Measurements from ENCODE around the gene NSFL1C. TPM values are rescaled to one million over a fixed set of nuclear protein-coding genes. Genes with fewer than 3 reads are reported as not detected.

The NSFL1C gene
- total and polyA plus RNA-seq, 2 of the 4 experiments (the other 2 are of a cell fraction), result 33.0 to 40.3 TPM

- Histone ChIP-seq H4K5ac (ENCODE audit: low read depth, low read length) (no peak overlapping the region), H2AFZ (replicated peaks; ENCODE audit: low read length, poor library complexity) (no peak overlapping the region), H3K18ac (ENCODE audit: low read depth, low read length) (no peak overlapping the region), H3K4me3 (ENCODE audit: insufficient read depth, low read depth, low read length) (no peak overlapping the region), H2BK15ac (ENCODE audit: low read depth, low read length) (no peak overlapping the region), H3K4me2 (ENCODE audit: low read depth, low read length) (no peak overlapping the region), H3K4ac (ENCODE audit: low read depth, low read length) (no peak overlapping the region), H3K14ac (replicated peaks; ENCODE audit: low read depth, low read length) (no peak overlapping the region), H3K4me1 (ENCODE audit: control insufficient read depth, insufficient read depth, low read length) (no peaks in the 10 kb centered on the region), H3K36me3 (ENCODE audit: control insufficient read depth, insufficient read depth, low read length) (no peaks in the 10 kb centered on the region), H3K9ac (ENCODE audit: low read depth, low read length) (no peak overlapping the region), H3K9me1 (ENCODE audit: insufficient read depth, low read length) (no peaks in the 10 kb centered on the region), H4K91ac (ENCODE audit: insufficient read depth, low read depth, low read length) (no peak overlapping the region), H3K27me3 (ENCODE audit: control insufficient read depth, insufficient read depth, low read length) (peaks cover 11% of the 10 kb centered on the region), H2BK120ac (ENCODE audit: low read depth, low read length) (no peak overlapping the region), H3K9me3 (ENCODE audit: control insufficient read depth, insufficient read depth, low read length) (no peaks in the 10 kb centered on the region), H2AK5ac (ENCODE audit: low read depth, low read length) (no peak overlapping the region), H3K27ac (ENCODE audit: insufficient read depth, low read length) (no peak overlapping the region), H2AK9ac (replicated peaks; ENCODE audit: low read depth, low read length, poor library complexity) (no peak overlapping the region), H3K56ac (ENCODE audit: extremely low read depth, insufficient read depth, low read length) (no peak overlapping the region), H4K8ac (ENCODE audit: low read depth in 2 of 2, low read length in 2 of 2) (no peak overlapping the region), H3K23ac (ENCODE audit: low read depth, low read length) (no peak overlapping the region), H3K79me1 (ENCODE audit: low read depth in 1 of 2, low read length in 2 of 2) (no peaks in the 10 kb centered on the region), H2BK20ac (ENCODE audit: low read depth, low read length) (no peak overlapping the region), H2BK5ac (ENCODE audit: low read depth, low read length, poor library complexity, severe bottlenecking) (no peak overlapping the region), H4K20me1 (ENCODE audit: insufficient read depth, low read length) (no peaks in the 10 kb centered on the region)
- ChIA-PET POLR2A (ENCODE audit: unreplicated experiment) (no interaction called here), CTCF (interaction anchor here (0.6 to 0.9 kb wide), 3 partner anchors 292 to 388 kb away, joined by 3 read pairs; no protein-coding TSS in a partner anchor)
- intact Hi-C loops (cut with micrococcal nuclease), result loop anchor here (2.0 kb wide), 1 partner anchor 268 kb away; no protein-coding TSS in a partner anchor
- TF ChIP-seq POLR2A (IDR thresholded peaks at IDR 0.05; ENCODE audit: low read depth, low read length), result no peak
- TF ChIP-seq MXI1 (IDR thresholded peaks at IDR 0.05; ENCODE audit: borderline replicate concordance, low read depth, low read length), result no peak
- no peak for TF ChIP-seq FOS (IDR thresholded peaks at IDR 0.05; ENCODE audit: low read depth, low read length)
- TF ChIP-seq CTCF (conservative IDR thresholded peaks at IDR 0.05; ENCODE audit: low read depth, low read length), result no peak
- TF ChIP-seq MAZ (IDR thresholded peaks at IDR 0.05; ENCODE audit: borderline replicate concordance, low read depth, low read length), result no peak
- TF ChIP-seq BHLHE40 (IDR thresholded peaks at IDR 0.05; ENCODE audit: low read depth, low read length), result no peak
- TF ChIP-seq RAD21 (IDR thresholded peaks at IDR 0.05; ENCODE audit: low read length), result no peak
- no peak for TF ChIP-seq NFE2L2 (IDR thresholded peaks at IDR 0.05; ENCODE audit: low read depth, low read length)
- no peak for TF ChIP-seq MAFK (IDR thresholded peaks at IDR 0.05; ENCODE audit: low read depth, low read length)
- no peak for TF ChIP-seq SMC3 (IDR thresholded peaks at IDR 0.05; ENCODE audit: low read depth, low read length)
- no peak for TF ChIP-seq CEBPB (IDR thresholded peaks at IDR 0.05; ENCODE audit: low read depth, low read length)
- TF ChIP-seq RFX5 (IDR thresholded peaks at IDR 0.05; ENCODE audit: low read depth, low read length), result no peak
- no peak for TF ChIP-seq USF2 (IDR thresholded peaks at IDR 0.05; ENCODE audit: low read depth, low read length)
- TF ChIP-seq RCOR1 (IDR thresholded peaks at IDR 0.05; ENCODE audit: insufficient replicate concordance, low read length), result no peak
- no TSS peak for BruUV-seq (replicated peaks)
- dilution Hi-C loops (cut with HindIII; ENCODE audit: low sequenced_read_pairs, unreplicated experiment), result no loop called here
- in situ Hi-C loops (cut with MboI; ENCODE audit: low sequenced_read_pairs), result no loop called here
- ATAC-seq (ENCODE audit: low read depth) (no peak), DNase-seq (no peak)
Measured at GRCh38 chr20:1508574-1508973, 41.9 kb upstream of the NSFL1C start.
